GM18498 (cell line): ENCODE data around the gene KRCC1.

Experiments
- ATAC-seq: cut with Tn5 transposase; IDR thresholded peaks from one replicate; pipeline ENCODE4 v1.9.1; 2021; ENCODE audit warnings: mild to moderate bottlenecking, moderate library complexity; ENCODE audit not compliant: unreplicated experiment

Gene KRCC1

GRCh38 chr2:88077080-88077479 lies 21.5 kb upstream of the KRCC1 start:
- no peak for ATAC-seq

GRCh38 chr2:88074854-88075292 lies 19.3 kb upstream of the KRCC1 start:
- ATAC-seq, result no peak

GRCh38 chr2:88074150-88074549 lies 18.6 kb upstream of the KRCC1 start:
- ATAC-seq, result no peak

GRCh38 chr2:88071365-88071764 lies 15.8 kb upstream of the KRCC1 start:
- ATAC-seq, result no peak

- ATAC-seq, result no peak
Observed at GRCh38 chr2:88070055-88070454, 14.5 kb upstream of the KRCC1 start.

- ATAC-seq, result no peak
Observed at GRCh38 chr2:88069117-88069516, 13.5 kb upstream of the KRCC1 start.

GRCh38 chr2:88068044-88068443 lies 12.5 kb upstream of the KRCC1 start:
- ATAC-seq, result no peak

- ATAC-seq, result no peak
Observed at GRCh38 chr2:88067598-88067997, 12.0 kb upstream of the KRCC1 start, which contains the start of gene SMYD1. Gene SMYD1, plus strand, starts transcription at chr2:88067825. Its CDS starts 40 bp downstream, at chr2:88067865.

- no peak for ATAC-seq
Observed at GRCh38 chr2:88067189-88067588, 11.6 kb upstream of the KRCC1 start.

- no peak for ATAC-seq
Observed at GRCh38 chr2:88066543-88066942, 11.0 kb upstream of the KRCC1 start.

GRCh38 chr2:88061295-88061694 lies 5.7 kb upstream of the KRCC1 start:
- ATAC-seq, result no peak

GRCh38 chr2:88060907-88061275 lies 5.3 kb upstream of the KRCC1 start:
- ATAC-seq, result no peak

GRCh38 chr2:88059979-88060906 lies 4.7 kb upstream of the KRCC1 start:
- ATAC-seq, result peak; percentile 43

- no peak for ATAC-seq
Observed at GRCh38 chr2:88058191-88058590, 2.6 kb upstream of the KRCC1 start.

- ATAC-seq, result no peak
Observed at GRCh38 chr2:88057437-88057844, 1.9 kb upstream of the KRCC1 start.

- no peak for ATAC-seq
Observed at GRCh38 chr2:88054782-88055370, 707 bp downstream of the KRCC1 start.

- ATAC-seq, result no peak
Observed at GRCh38 chr2:88053934-88054781, 1.4 kb downstream of the KRCC1 start.

GRCh38 chr2:88053296-88053695 lies 2.3 kb downstream of the KRCC1 start:
- ATAC-seq, result no peak

GRCh38 chr2:88051792-88052191 lies 3.8 kb downstream of the KRCC1 start:
- ATAC-seq, result no peak

GRCh38 chr2:88049622-88050021 lies 6.0 kb downstream of the KRCC1 start:
- ATAC-seq, result no peak

GRCh38 chr2:88048541-88048940 lies 7.0 kb downstream of the KRCC1 start:
- ATAC-seq, result no peak
